Neural crest cell (in vitro differentiated cells): ENCODE measurements around the gene MNS1. TPM values are rescaled to one million over a fixed set of nuclear protein-coding genes. Genes with fewer than 3 reads are reported as not detected.
"Not testable (repeated sequence)": the region's sequence is repeated elsewhere in the genome, so short reads cannot be mapped to it uniquely, and the experiment has no call there.

ENCODE experiments used
- DNase-seq: peaks from one replicate; pipeline ENCODE4 v3.0.0; 2021; ENCODE audit warnings: low read depth, mixed read lengths, low spot score
- H3K27ac Mint-ChIP-seq: one replicate; pipeline ENCODE4 v1.8.0; 2021; ENCODE audit warnings: mild to moderate bottlenecking, mixed read lengths; ENCODE audit not compliant: unreplicated experiment
- H3K27me3 Mint-ChIP-seq: 2 replicates; pipeline ENCODE4 v1.8.0; 2021; ENCODE audit warnings: low read depth, mild to moderate bottlenecking, mixed read lengths
- H3K36me3 Mint-ChIP-seq: 2 replicates; pipeline ENCODE4 v1.8.0; 2021; ENCODE audit warnings: low read depth, mild to moderate bottlenecking, mixed read lengths
- H3K4me1 Mint-ChIP-seq: 2 replicates; pipeline ENCODE4 v1.8.0; 2021; ENCODE audit warnings: mixed read lengths
- H3K4me3 Mint-ChIP-seq: one replicate; pipeline ENCODE4 v1.8.0; 2021; ENCODE audit warnings: mild to moderate bottlenecking, mixed read lengths
- H3K9me3 Mint-ChIP-seq: 2 replicates; pipeline ENCODE4 v1.8.0; 2021; ENCODE audit warnings: mixed read lengths
- CTCF ChIP-seq: fragments of 200-600 bp; sonication (generic); conservative IDR thresholded peaks from 2 replicates; pipeline ENCODE4 v1.5.0; 2021; ENCODE audit warnings: antibody characterized with exemption, mild to moderate bottlenecking
- total RNA-seq: library from RNA; stranded (reverse); gene quantifications from 2 replicates; pipeline ENCODE4 v1.2.1, GENCODE V29; 2021

The MNS1 gene
- total RNA-seq, 1 donor from 2014 or later = 7.9 TPM

GRCh38 chr15:56425976-56426375 lies 39.0 kb downstream of the MNS1 start:
- TF ChIP-seq CTCF = no peak
- H3K27me3 Mint-ChIP-seq = no peaks in the 10 kb centered on the region
- H3K36me3 Mint-ChIP-seq = peaks cover 30% of the 10 kb centered on the region
- no peak overlapping the region for H3K27ac Mint-ChIP-seq
- no peaks in the 10 kb centered on the region for H3K4me1 Mint-ChIP-seq
- no peak overlapping the region for H3K4me3 Mint-ChIP-seq
- no peaks in the 10 kb centered on the region for H3K9me3 Mint-ChIP-seq
- DNase-seq = no peak

GRCh38 chr15:56425276-56425675 lies 39.7 kb downstream of the MNS1 start:
- no peak for TF ChIP-seq CTCF
- DNase-seq = no peak
- no peaks in the 10 kb centered on the region for H3K27me3 Mint-ChIP-seq
- H3K4me3 Mint-ChIP-seq = no peak overlapping the region
- peaks cover 32% of the 10 kb centered on the region for H3K36me3 Mint-ChIP-seq
- H3K27ac Mint-ChIP-seq = no peak overlapping the region
- H3K9me3 Mint-ChIP-seq = no peaks in the 10 kb centered on the region
- H3K4me1 Mint-ChIP-seq = no peaks in the 10 kb centered on the region

DNA sequence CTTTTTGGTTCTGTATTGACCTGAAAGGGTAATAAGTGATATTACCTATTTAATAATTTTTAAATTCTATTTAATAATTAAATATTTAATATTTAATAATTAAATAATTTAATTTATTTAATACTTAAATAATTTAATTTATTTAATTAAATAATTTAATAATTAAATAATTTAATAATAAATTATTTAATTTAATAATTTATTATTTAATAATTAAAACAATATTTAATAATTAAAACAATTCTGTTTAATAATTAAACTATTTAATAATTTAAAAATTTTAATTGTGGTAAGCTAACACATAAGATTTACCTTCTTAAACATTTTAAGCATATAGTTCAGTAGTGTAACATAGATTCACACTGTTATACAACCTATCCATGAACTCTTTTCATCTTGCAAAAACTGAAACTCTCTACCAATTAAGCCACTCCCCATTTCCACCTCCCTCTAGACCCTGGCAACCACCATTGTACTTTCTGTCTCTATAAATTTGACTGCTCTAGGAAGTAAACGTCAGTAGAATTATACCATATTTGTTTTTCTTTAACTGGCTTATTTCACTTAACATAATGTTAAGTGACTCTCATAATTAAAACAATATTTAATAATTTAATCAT lies 51.7 kb downstream of the MNS1 start:
- not testable (repeated sequence) for H3K27me3 Mint-ChIP-seq, H3K4me3 Mint-ChIP-seq, H3K4me1 Mint-ChIP-seq, DNase-seq, H3K27ac Mint-ChIP-seq
- peaks cover 12% of the 10 kb centered on the region for H3K9me3 Mint-ChIP-seq
- H3K36me3 Mint-ChIP-seq = peaks cover 48% of the 10 kb centered on the region

DNA sequence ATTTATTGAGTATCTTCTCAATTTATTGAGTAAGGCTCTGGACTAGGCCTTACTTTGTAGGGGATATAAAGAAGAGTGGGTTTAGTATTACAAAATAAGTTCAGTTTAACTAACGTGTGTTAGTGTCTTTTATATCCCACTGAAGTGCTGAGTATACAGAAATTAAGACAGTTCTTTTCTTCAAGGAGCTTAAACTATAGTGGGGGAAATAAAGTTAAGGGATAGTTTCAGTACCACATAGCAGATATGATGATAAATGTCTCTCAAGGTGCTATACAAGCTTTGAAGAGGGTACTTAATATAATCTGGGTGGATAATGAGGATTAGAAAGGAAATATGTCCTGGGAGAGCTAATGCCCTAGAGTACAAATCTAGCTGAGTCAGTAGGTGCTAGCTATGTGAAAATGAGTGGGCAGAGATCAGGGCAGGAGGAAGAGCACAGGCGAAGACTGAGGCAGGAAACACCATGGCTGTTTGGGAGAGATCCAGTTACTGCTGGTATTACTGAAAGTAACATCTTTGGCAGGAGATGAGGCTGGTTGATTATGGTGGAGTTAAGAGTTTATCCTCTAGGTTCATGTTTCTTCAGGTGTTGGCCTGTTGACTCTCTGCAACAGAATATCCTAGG lies 53.7 kb downstream of the MNS1 start:
- Mint-ChIP-seq H3K4me3 (no peak overlapping the region), H3K27me3 (no peaks in the 10 kb centered on the region), H3K4me1 (no peaks in the 10 kb centered on the region), H3K27ac (no peak overlapping the region), H3K36me3 (peaks cover 31% of the 10 kb centered on the region), H3K9me3 (peaks cover 6% of the 10 kb centered on the region)
- DNase-seq = no peak
- no peak for TF ChIP-seq CTCF

DNA sequence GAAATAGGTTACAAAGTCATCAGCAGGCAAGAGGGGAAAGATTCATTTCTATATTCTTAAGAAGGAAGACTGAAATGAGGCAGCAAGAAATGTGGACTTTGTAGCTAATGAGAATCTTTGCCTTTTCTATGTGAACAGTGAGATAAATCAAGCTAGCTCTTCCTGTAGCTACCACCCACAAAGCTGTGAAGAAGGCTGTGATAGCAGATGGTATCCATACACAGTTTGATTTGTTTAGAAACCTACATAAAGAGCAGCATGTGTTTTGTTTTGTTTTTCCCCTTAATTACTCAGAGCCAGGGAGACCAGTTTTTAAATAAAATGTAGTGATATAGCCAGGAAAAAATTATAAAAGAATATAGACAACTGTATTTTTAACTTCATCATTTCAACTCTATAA lies 54.2 kb downstream of the MNS1 start:
- no peaks in the 10 kb centered on the region for H3K4me1 Mint-ChIP-seq
- no peak for DNase-seq
- H3K9me3 Mint-ChIP-seq = peaks cover 6% of the 10 kb centered on the region
- no peak for TF ChIP-seq CTCF
- no peak overlapping the region for H3K4me3 Mint-ChIP-seq
- peaks cover 30% of the 10 kb centered on the region for H3K36me3 Mint-ChIP-seq
- H3K27me3 Mint-ChIP-seq = no peaks in the 10 kb centered on the region
- H3K27ac Mint-ChIP-seq = peak overlapping the region; percentile 31

DNA sequence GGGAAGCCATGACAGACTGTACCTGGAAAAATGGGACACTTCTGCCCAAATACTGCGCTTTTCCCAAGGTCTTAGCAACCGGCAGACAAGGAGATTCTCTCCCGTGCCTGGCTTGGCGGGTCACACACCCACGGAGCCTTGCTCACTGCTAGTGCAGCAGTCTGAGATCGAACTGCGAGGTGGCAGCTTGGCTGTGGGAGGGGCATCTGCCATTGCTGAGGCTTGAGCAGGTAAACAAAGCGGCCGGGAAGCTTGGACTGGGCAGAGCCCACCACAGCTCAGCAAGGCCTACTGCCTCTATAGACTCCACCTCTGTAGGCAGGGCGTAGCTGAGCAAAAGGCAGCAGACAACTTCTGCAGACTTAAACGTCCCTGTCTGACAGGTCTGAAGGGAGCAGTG lies 65.7 kb downstream of the MNS1 start:
- H3K4me1 Mint-ChIP-seq, H3K4me3 Mint-ChIP-seq, DNase-seq, H3K27me3 Mint-ChIP-seq, H3K27ac Mint-ChIP-seq: not testable (repeated sequence)
- peaks cover 24% of the 10 kb centered on the region for H3K9me3 Mint-ChIP-seq
- peaks cover 59% of the 10 kb centered on the region for H3K36me3 Mint-ChIP-seq

GRCh38 chr15:56397325-56397724 lies 67.6 kb downstream of the MNS1 start:
- not testable (repeated sequence) for H3K4me3 Mint-ChIP-seq, DNase-seq, H3K27me3 Mint-ChIP-seq, H3K27ac Mint-ChIP-seq, H3K4me1 Mint-ChIP-seq
- peaks cover 19% of the 10 kb centered on the region for H3K9me3 Mint-ChIP-seq
- H3K36me3 Mint-ChIP-seq = peaks cover 56% of the 10 kb centered on the region
